Measurements from ENCODE around the gene FAM25A. TPM values are rescaled to one million over a fixed set of nuclear protein-coding genes. Genes with fewer than 3 reads are reported as not detected.
"Not testable (repeated sequence)": the region's sequence is repeated elsewhere in the genome, so short reads cannot be mapped to it uniquely, and the experiment has no call there.

FAM25A gene
- total RNA-seq, 1 donor from 2014 or later = not detected

DNA sequence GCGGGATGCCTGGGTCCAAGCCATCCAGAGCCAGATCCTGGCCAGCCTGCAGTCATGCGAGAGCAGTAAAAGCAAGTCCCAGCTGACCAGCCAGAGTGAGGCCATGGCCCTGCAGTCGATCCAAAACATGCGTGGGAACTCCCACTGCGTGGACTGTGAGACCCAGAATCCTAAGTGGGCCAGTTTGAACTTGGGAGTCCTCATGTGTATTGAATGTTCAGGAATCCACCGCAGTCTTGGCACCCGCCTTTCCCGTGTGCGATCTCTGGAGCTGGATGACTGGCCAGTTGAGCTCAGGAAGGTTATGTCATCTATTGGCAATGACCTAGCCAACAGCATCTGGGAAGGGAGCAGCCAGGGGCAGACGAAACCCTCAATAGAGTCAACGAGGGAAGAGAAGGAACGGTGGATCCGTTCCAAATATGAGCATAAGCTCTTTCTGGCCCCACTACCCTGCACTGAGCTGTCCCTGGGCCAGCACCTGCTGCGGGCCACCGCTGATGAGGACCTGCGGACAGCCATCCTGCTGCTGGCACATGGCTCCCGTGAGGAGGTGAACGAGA, 10.9 kb upstream of the FAM25A start:
- DNase-seq (ENCODE audit: low read depth) = not testable (repeated sequence)

DNA sequence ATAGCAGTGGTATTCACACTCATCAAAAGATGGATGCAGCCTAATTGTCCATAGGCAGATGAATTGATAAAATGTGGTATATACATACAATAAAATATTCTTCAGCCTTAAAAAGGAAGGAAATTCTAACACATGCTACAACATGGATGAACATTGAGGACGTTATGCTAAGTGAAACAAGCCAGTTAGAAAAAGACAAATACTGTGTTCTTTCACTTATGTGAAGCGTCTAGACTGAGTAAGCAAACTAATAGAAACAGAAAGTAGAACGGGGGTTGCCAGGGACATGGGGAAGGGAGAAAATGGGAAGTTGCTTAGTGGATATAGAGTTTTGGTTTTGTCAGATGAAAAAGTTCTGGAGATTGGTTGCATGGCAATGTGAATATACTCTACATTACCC, 6.6 kb upstream of the FAM25A start:
- not testable (repeated sequence) for DNase-seq (ENCODE audit: low read depth)

DNA sequence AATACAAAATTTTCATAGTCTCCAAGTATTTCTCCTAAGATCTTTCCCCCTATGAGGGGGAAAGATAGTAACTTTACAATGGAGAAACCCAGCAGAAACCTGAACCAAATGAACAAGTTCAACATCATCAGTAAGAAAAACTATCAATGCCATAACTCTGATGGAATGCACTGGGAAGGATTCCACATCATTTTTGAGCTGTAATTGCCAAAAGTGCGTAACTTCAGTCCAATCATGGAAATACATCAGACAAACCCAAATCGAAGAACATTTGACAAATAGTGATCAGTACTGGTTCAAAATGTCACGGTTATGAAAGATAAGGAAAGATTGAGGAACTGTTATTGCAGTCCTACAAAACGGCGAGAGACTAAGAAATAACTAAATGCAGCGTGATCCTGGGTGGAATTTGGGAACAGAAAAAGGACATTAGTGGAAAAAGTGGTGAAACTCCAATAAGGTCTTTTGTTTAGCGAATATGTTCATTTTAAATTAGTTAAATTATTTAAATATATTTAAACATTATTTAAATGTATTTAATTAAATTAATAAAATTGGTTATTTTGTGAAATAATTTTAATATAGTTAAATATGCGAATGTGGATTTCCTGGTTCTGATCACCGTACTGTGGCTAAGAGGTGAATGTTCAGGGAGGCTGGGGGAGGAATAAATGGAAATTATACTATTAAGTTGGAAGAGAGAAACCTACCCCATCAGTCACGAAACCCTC, 4.9 kb upstream of the FAM25A start:
- not testable (repeated sequence) for DNase-seq (ENCODE audit: low read depth)

DNA sequence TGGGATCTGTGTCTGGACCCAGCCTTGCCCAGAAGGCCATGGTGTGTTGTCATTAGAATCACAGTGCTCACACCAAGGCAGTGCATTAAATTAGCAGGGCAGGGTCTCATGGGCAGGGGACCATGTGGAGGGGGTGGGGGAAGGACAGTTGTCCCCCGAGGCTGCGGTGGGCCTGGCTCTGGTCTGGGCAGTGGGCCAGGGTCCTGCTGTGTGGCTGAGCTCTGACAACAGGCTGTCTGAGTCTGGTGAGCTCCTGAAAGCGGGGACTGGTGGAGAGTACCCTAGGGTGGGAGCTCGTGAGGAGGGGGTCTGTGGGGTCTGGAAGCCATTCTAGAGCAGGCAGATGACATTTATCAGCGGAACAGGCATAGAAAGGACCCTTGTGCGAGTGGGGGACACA, 2.0 kb upstream of the FAM25A start:
- not testable (repeated sequence) for DNase-seq (ENCODE audit: low read depth)

- peak; percentile 28 for DNase-seq (ENCODE audit: low read depth)
Measured at GRCh38 chr10:87019066-87019465, 1.0 kb upstream of the FAM25A start.

DNA sequence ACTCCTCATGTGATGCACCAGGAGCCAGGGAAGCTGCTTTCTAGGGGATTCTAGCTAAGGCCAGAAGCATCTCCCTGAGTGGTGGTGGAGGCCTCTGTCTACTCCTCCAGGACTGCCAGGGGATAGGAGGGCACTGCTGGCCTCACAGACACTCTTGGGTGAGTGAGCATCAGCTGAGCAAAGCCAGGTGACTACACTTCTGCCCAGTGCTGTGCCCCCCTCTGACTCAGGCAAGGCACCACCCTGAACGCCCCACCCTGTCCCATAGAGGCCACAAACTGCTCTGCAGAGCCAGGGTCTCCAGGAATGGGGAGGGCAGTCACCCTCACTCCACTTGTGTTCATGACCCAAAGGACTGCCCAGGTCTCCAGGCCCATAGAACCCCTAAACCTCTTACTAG, 590 bp upstream of the FAM25A start:
- DNase-seq (ENCODE audit: low read depth) = not testable (repeated sequence)

DNA sequence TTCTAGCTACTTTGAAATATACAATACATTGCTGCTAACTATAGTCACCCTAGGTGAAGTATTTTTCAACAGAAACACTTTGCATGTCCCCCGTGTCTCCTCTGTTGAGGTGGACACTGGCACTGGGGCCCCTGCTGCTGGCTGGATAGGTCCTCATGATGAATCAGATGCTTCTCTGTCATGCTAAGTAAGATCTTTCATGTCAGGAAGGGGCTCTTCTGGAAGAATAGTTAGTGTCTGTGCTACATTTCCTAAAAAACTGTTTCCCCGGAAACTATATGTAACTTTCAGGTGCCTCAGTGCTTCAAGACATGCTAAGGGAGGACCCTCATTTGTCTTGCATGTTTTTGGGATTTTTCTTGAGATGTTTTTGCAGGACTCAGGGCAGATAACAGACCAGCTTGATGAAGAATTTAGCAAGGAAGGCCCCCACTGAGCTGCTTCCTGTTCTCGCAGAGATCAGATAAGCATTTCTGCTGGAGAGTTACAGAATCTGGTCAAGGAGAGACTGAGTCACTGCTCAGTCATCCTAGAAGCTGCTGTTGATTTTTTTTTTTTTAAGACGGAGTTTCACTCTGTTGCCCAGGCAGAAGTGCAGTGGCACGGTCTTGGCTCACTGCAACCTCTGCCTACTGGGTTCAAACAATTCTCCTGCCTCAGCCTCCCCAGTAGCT, 5.3 kb downstream of the FAM25A start:
- not testable (repeated sequence) for DNase-seq (ENCODE audit: low read depth)

- DNase-seq (ENCODE audit: low read depth) = peak; percentile 92
Measured at GRCh38 chr10:87026747-87027508, 6.8 kb downstream of the FAM25A start.

DNA sequence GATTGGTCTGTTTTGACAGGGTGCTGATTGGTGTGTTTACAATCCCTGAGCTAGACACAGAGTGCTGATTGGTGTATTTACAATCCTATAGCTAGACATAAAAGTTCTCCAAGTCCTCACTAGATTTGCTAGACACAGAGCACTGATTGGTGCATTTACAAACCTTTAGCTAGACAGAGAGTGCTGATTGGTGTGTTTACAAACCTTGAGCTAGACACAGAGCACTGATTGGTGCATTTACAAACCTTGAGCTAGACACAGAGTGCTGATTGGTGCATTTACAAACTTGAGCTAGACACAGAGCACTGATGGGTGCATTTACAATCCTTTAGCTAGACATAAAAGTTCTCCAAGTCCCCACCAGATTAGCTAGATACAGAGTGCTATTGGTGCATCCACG, 10.3 kb downstream of the FAM25A start:
- not testable (repeated sequence) for DNase-seq (ENCODE audit: low read depth)

GRCh38 chr10:87030912-87031635, 11.0 kb downstream of the FAM25A start:
- DNase-seq (ENCODE audit: low read depth) = no peak

DNA sequence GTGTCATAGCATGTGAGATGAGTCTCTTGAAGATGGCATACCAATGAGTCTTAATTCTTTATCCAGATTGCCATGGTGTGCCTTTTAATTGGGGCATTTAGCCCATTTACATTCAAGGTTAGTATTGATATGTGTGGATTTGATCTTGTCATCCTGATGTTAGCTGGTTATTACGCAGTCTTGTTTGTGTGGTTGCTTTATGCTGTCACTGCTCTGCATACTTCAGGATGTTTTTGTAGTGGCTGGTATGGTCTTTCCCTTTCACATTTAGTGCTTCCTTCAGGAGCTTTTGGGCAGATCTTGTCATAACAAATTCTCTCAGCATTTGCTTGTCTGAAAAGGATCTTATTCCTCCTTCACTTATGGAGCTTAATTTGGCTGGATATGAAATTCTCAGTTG, 16.5 kb downstream of the FAM25A start:
- no peak for DNase-seq (ENCODE audit: low read depth)

GRCh38 chr10:87038286-87038717, 18.2 kb downstream of the FAM25A start:
- DNase-seq (ENCODE audit: low read depth) = no peak

DNA sequence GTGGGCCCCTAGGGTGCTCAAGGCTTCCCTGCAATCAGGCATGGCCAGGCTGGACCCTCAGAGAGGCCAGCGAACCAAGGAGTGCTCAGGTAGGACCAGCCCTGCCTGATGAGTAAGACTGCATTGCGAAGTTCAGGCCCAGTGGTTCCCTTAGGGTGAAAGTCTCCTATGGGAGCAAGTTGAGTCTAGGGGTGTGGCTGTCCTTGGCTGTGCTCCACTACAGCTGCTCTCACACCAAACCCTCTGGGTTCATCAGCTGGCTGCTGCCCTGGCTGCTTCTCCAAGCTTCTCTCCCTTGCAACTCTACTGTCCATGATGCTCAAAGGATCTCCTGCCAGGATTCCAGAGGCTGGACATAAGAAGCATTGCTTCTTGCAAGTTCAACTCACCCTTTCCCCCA, 18.7 kb downstream of the FAM25A start:
- DNase-seq (ENCODE audit: low read depth) = peak; percentile 46

DNA sequence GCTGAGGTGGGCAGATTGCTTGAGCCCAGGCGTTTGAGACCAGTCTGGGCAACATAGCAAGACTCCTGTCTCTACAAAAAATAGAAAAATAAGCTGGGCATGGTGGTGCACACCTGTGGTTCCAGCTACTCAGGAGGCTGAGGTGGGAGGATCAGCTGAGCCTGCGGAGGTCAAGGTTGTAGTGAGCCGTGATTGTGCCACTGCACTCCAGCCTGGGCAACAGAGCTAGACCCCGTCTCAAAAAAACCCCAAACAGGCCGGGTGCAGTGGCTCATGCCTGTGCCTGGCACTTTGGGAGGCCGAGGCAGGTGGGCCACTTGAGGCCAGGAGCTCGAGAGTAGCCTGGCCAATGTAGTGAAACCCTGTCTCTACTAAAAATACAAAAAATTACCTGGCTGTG, 23.5 kb downstream of the FAM25A start:
- not testable (repeated sequence) for DNase-seq (ENCODE audit: low read depth)

GRCh38 chr10:87045434-87045938, 25.4 kb downstream of the FAM25A start:
- no peak for DNase-seq (ENCODE audit: low read depth)

- DNase-seq (ENCODE audit: low read depth) = no peak
Measured at GRCh38 chr10:87053111-87053510, 33.0 kb downstream of the FAM25A start.

GRCh38 chr10:87053577-87054181, 33.6 kb downstream of the FAM25A start:
- no peak for DNase-seq (ENCODE audit: low read depth)

DNA sequence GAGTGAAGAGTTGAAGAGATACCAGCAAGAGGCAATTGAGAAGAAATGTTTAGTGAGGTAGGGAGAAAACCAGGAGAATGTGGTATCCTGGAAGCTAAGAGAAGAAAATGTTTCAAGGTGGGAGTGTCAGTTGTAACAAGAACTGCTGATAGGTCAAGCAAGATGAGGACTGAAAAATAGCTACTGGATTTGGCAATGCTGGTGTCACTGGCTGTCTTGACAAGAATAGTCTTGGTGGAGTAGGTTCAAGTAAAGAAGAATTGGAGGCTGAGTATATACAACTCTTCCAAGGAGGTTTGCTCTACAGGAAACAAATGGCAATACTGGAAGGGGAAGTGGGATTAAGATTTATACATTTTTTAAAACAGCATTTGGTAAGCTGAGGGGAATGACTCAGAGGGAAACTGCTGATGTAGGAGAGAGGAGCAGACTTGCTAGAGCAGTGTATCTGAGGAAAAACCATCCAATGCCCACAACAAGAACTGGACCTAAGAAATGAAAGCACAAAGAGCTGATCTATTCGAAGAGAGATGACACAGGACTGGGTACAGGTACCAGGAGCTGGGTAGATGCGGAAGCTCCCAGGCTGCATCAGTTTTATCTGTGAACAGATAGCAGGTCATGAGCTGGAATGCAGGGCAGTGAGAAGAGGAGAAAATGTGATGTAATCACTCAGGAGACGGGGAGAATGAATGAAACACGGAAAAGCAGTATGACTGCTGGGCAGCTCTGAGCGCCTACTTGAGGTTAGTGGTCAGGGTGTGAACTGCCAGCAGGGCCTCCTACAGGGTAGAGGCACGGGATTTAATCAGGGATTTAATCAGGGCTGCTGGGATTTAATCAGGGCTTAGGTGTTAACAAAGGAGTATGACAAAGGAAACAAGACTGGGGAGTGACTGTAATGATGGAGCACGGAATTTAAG, 34.5 kb downstream of the FAM25A start:
- DNase-seq (ENCODE audit: low read depth) = peak; percentile 53

DNA sequence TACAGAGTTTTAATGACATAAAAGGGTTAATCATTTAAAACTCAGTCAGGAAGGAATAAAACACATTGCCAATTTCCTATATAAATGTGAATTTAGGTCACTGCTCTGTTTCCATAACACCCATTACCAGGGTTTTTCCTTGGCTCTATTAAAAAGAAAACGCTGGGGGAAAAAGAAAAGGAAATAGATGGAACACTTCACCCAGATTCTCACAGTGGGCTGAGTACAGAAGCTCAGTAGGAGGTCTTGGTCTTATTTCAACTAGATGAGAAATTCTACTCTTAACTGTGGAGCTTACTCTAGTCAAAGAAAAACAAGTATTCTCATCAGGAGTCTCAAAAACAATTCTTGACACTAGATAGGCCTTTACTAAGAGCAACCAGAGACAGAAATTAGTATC, 38.1 kb downstream of the FAM25A start:
- no peak for DNase-seq (ENCODE audit: low read depth)
